CD4-positive, alpha-beta T cell treated with Interleukin-1 beta for 1 hour (primary cell): ENCODE measurements around the gene MSH3.
"Not testable (repeated sequence)": the region's sequence is repeated elsewhere in the genome, so short reads cannot be mapped to it uniquely, and the experiment has no call there.

ENCODE experiments used
- DNase-seq, 2 donors: peaks; one replicate each; pipeline ENCODE4 v3.0.0-alpha.2; 2020 to 2022

MSH3 gene

GRCh38 chr5:80799041-80799440, 144.6 kb downstream of the MSH3 start:
- DNase-seq: no peak

DNA sequence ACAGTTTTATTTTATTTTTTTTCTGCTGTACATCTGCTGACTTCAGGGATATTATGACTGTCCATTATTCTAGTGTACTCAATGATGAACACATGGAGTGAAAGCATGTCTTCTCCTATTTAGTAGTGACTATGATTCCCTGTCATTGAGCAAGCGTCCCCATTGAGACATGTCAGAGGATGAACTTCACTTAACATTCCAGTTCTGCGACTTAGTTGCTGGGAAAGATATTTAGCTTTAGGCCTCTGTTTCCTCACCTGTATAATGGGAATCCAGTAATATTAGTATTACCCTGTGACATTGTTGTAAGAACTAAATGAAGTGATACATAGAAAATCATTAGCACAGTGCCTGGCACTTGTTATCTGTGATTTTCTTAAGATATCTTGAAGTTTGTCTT, 145.1 kb downstream of the MSH3 start:
- no peak for DNase-seq

- DNase-seq: no peak
Measured at GRCh38 chr5:80804332-80804731, 149.9 kb downstream of the MSH3 start.

DNA sequence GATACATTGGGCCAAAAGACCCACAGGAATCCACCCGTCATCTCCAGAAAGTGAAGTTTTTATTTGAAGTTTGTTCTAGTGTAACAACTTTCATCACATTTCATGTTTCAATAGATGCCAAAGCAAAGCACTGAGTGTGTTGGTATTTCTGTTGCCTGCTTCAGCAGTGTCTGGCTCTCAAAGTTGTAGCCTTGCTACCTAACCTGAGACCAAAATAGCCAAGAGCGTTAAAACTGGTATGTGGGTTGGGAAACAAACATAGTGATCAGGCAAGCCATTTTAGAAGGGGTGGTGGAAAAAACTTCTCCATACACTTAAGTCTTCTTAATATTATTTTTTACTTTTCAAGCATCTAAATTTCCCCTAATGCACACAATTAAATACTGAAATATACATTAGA, 150.6 kb downstream of the MSH3 start:
- DNase-seq: no peak

- no peak for DNase-seq
Measured at GRCh38 chr5:80806929-80807328, 152.5 kb downstream of the MSH3 start.

DNA sequence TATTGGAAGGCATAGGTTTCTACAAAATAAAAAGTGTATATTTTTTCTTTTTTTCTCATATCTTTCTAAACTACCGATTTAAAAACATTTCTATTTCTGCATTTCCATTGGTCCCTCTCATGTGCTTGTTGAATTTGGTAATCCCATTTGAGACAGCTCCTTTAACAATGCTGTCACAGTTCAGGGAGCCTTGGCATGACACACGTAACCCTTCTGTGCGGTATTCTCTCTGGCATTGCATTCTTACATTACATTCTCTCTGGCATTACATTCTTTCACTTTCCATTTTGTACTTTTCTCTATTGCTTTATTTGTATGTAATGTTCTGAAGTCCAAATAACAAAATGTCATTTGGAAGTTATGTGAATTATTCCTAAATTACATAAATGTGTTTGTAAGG, 155.0 kb downstream of the MSH3 start:
- no peak for DNase-seq

DNA sequence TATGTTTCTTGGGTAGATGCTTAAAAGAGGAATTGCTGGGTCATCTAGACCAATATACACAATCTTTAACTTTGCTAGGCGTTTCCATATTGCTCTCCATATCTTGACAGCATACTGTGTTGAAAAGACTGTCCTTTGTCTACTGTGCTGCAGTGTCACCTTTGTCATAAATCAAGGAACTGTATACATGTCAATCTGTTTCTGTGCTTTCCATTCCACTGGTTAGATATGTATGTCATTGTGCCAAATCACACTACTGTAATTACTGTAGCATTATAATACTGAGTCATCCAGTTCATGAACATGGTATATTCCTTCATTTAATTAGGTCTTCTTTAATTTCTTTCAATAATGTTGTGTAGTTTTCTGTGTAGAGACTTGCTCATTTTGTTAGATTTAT, 156.0 kb downstream of the MSH3 start:
- no peak for DNase-seq

- no peak for DNase-seq
Measured at GRCh38 chr5:80816590-80816989, 162.1 kb downstream of the MSH3 start.

DNA sequence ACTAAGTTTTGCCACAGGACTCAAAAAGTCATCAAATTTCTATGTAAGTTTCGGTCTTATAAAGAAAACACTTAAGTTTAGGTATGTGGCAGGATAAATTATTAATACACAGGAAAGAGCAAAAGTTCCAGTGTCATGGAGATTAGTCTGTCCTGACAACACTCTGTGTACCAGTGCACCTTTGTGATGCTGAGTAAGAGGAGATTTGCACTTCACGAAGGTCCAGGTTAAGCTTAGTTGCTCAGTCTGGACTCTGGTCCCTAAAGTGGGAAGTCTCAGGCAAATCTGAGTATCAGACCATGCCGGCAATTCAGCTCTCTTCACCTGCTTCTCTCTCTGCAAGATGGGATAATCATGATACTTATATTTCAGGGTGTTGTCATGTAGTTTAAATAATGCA, 166.2 kb downstream of the MSH3 start:
- DNase-seq: no peak

GRCh38 chr5:80822640-80823039, 168.2 kb downstream of the MSH3 start:
- DNase-seq: no peak

DNA sequence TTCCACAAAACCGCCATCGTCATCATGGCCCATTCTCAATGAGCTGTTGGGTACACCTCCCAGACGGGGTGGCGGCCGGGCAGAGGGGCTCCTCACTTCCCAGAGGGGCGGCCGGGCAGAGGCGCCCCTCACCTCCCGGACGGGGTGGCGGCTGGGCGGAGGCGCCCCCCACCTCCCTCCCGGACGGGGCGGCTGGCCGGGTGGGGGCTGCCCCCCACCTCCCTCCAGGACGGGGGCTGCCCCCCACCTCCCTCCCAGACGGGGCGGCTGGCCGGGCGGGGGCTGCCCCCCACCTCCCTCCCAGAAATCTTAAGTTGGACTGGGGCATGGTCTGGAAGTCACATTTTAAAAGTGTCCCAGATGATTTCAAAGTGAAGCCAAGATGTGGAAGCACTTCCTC, 169.7 kb downstream of the MSH3 start:
- not testable (repeated sequence) for DNase-seq

- no peak for DNase-seq
Measured at GRCh38 chr5:80825786-80826460, 171.5 kb downstream of the MSH3 start.

DNA sequence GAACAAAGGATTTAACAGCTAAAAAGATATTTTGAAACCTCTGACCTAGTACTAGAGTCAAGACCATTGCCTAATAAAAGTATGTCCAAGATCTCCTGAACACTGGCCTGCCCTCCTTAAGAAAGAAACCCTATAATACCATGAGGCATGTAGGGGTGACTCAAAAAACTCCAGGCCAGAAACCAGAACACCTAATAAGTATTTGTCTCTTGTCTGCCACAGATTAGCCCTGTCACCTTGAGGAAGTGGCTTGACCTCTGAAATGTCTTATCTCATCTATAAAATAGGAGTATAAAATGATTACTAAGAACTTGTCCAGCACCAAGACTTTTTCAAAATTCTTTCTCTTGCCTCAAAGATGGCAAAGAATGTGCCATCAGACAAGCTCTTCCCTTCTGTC, 180.3 kb downstream of the MSH3 start:
- DNase-seq: no peak

- no peak for DNase-seq
Measured at GRCh38 chr5:80835128-80835527, 180.7 kb downstream of the MSH3 start.

DNA sequence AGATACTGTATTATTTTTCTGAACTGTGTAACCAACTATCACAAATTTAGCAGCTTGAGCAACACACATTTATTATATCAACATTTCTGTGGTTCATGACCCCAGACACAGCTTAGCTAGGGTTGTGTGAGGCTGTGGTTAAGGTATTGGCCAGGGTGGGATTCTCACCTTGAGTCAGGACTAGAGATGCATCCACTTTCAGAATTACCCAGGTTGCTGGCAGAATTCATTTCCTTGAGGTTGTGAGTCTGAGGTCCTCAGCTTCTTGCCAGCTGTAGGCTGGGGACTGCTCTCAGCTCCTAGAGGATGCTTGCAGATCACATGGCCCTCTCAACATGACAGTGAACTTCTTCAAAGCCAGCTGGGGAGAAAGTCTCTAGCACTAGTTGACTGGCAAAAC, 183.2 kb downstream of the MSH3 start:
- DNase-seq: peak in 1 of 2 donors; percentile 8

- DNase-seq: not testable (repeated sequence)
Measured at GRCh38 chr5:80841026-80841797, 186.8 kb downstream of the MSH3 start.

DNA sequence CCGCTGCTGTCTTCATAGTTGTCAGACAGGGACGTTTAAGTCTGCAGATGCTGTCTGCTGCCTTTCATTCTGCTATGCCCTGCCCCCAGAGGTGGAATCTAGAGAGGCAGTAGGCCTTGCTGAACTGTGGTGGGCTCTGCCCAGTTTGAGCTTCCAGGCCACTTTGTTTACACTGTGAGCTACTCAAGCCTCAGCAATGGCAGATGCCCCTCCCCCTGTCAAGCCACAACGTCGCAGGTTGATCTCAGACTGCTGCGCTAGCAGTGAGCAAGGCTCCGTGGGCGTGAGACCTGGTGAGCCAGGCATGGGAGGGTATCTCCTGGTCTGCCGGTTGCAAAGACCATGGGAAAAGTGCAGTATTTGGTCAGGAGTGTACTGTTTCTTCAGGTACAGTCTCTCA, 192.0 kb downstream of the MSH3 start:
- not testable (repeated sequence) for DNase-seq

GRCh38 chr5:80850168-80850567, 195.7 kb downstream of the MSH3 start:
- DNase-seq: not testable (repeated sequence)

- DNase-seq: no peak
Measured at GRCh38 chr5:80852331-80853245, 198.1 kb downstream of the MSH3 start.

DNA sequence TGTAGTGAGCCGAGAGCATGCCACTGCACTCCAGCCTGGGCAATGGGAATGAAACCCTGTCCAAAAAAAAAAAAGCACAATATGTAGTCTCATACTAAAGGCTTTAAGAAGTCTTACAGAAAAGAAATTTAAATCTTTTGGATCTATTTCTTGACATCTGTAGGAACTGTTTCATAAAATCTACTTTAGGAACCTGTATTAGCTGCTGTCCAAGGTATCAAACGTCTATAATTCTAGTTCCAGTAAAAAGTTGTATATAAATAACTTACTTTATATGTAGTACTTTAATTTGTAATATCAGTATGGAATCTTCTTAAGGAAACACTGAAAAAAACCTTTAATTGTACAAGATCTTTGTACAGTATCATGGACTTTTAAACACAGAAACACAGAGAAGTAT, 199.0 kb downstream of the MSH3 start:
- no peak for DNase-seq

DNA sequence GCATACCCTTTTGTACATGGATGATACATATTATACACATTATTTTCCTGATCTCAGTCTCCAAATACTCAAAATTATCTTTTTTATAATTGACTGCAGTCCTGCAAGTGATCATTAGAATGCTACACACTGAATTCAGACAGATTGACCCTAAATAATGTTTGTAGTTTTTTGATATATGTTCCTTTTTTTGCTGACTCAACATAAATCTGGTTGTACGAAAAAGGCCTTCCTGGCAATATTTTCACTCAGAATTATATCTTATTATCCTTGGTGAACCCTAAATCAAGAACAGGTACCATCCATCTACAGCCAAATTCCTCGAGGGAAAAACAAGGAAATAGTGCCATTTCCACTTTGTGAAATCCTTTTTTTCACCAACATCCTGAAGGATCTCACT, 200.1 kb downstream of the MSH3 start:
- no peak for DNase-seq

GRCh38 chr5:80860924-80861613, 206.6 kb downstream of the MSH3 start:
- DNase-seq: no peak

- no peak for DNase-seq
Measured at GRCh38 chr5:80863708-80864107, 209.3 kb downstream of the MSH3 start.
